GM19455 (cell line): ENCODE data around the gene LAMA5.

Experiments used
- ATAC-seq: cut with Tn5 transposase; IDR thresholded peaks from one replicate; pipeline ENCODE4 v1.9.1; 2021; ENCODE audit not compliant: unreplicated experiment

The LAMA5 gene

GRCh38 chr20:62359491-62360121 is 7.5 kb downstream of the LAMA5 start:
- ATAC-seq = no peak

- ATAC-seq = no peak
Observed at GRCh38 chr20:62359043-62359490, 8.0 kb downstream of the LAMA5 start.

GRCh38 chr20:62358171-62359042 is 8.7 kb downstream of the LAMA5 start:
- ATAC-seq = no peak

GRCh38 chr20:62357681-62358080 is 9.4 kb downstream of the LAMA5 start:
- ATAC-seq = no peak

- no peak for ATAC-seq
Observed at GRCh38 chr20:62357187-62357667, 9.9 kb downstream of the LAMA5 start.

GRCh38 chr20:62356589-62357186 is 10.4 kb downstream of the LAMA5 start:
- ATAC-seq = no peak

GRCh38 chr20:62355878-62356588 is 11.1 kb downstream of the LAMA5 start:
- no peak for ATAC-seq

GRCh38 chr20:62355516-62355877 is 11.6 kb downstream of the LAMA5 start:
- ATAC-seq = no peak

- no peak for ATAC-seq
Observed at GRCh38 chr20:62354811-62355341, 12.2 kb downstream of the LAMA5 start.

- ATAC-seq = no peak
Observed at GRCh38 chr20:62354031-62354808, 12.9 kb downstream of the LAMA5 start.

GRCh38 chr20:62353289-62354030 is 13.7 kb downstream of the LAMA5 start:
- no peak for ATAC-seq

- no peak for ATAC-seq
Observed at GRCh38 chr20:62352402-62353288, 14.5 kb downstream of the LAMA5 start.

- no peak for ATAC-seq
Observed at GRCh38 chr20:62351469-62352401, 15.4 kb downstream of the LAMA5 start.

GRCh38 chr20:62350629-62351422 is 16.3 kb downstream of the LAMA5 start:
- no peak for ATAC-seq

GRCh38 chr20:62350098-62350628 is 16.9 kb downstream of the LAMA5 start:
- no peak for ATAC-seq

GRCh38 chr20:62349556-62350097 is 17.5 kb downstream of the LAMA5 start:
- ATAC-seq = no peak
